ENCODE results near the gene MAPT. TPM values are rescaled to one million over a fixed set of nuclear protein-coding genes. Genes with fewer than 3 reads are reported as not detected.
"Not testable (repeated sequence)": the region's sequence is repeated elsewhere in the genome, so short reads cannot be mapped to it uniquely, and the experiment has no call there.

The MAPT gene
- total RNA-seq, 2 donors from 2014 or later = 11.7 to 14.7 TPM

DNA sequence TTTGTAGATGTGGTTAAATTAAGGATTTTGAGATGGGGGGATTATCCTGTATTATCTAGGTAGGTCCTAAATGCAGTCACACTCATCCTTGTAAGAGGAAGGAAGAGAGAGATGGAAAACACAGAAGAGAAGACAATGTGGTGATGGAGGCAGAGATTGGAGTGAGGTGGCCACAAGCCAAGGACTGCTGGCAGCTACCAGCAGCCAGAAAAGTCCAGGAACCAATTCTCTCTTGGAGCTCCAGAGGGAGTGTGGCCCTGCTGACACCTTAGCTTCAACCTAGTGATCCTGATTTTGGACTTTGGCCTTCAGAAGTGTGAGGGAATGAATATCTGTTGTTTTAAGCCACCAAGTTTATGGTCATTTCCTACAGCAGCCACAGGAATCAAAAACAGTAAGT is 18.0 kb downstream of the MAPT start:
- H3K36me3 ChIP-seq = no peaks in the 10 kb centered on the region
- no peaks in the 10 kb centered on the region for H3K9me3 ChIP-seq
- no peak for DNase-seq (ENCODE audit: low spot score)
- no peaks in the 10 kb centered on the region for H3K27me3 ChIP-seq (replicated peaks; ENCODE audit: insufficient read depth)
- intact Hi-C loops (cut with DNase I) = no loop called here
- no peaks in the 10 kb centered on the region for H3K4me1 ChIP-seq (replicated peaks)
- H3K4me3 ChIP-seq = no peak overlapping the region
- TF ChIP-seq, protein P1, sequence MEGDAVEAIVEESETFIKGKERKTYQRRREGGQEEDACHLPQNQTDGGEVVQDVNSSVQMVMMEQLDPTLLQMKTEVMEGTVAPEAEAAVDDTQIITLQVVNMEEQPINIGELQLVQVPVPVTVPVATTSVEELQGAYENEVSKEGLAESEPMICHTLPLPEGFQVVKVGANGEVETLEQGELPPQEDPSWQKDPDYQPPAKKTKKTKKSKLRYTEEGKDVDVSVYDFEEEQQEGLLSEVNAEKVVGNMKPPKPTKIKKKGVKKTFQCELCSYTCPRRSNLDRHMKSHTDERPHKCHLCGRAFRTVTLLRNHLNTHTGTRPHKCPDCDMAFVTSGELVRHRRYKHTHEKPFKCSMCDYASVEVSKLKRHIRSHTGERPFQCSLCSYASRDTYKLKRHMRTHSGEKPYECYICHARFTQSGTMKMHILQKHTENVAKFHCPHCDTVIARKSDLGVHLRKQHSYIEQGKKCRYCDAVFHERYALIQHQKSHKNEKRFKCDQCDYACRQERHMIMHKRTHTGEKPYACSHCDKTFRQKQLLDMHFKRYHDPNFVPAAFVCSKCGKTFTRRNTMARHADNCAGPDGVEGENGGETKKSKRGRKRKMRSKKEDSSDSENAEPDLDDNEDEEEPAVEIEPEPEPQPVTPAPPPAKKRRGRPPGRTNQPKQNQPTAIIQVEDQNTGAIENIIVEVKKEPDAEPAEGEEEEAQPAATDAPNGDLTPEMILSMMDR (IDR thresholded peaks at IDR 0.05) = no peak
- TF ChIP-seq POLR2A (IDR thresholded peaks at IDR 0.05) (no peak), POLR2AphosphoS5 (IDR thresholded peaks at IDR 0.05) (no peak)
- H3K27ac ChIP-seq = no peak overlapping the region

DNA sequence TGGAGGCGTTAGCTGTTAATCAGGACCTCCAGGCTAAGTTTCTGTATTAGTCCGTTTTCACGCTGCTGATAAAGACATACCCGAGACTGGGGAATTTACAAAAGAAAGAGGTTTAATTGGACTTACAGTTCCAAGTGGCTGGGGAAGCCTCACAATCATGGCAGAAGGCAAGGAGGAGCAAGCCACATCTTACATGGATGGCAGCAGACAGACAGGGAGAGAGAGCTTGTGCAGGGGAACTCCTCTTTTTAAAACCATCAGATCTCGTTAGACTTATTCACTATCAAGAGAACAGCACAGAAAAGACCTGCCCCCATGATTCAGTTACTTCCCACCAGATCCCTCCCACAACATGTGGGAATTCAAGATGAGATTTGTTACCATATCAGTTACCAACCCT is 18.7 kb downstream of the MAPT start:
- H3K4me3 ChIP-seq; H3K27ac ChIP-seq; intact Hi-C loops (cut with DNase I); H3K36me3 ChIP-seq; H3K9me3 ChIP-seq; DNase-seq (ENCODE audit: low spot score); H3K27me3 ChIP-seq (replicated peaks; ENCODE audit: insufficient read depth); H3K4me1 ChIP-seq (replicated peaks): not testable (repeated sequence)
- 93% methylated on average over 5 of the region's 5 CpGs for WGBS

DNA sequence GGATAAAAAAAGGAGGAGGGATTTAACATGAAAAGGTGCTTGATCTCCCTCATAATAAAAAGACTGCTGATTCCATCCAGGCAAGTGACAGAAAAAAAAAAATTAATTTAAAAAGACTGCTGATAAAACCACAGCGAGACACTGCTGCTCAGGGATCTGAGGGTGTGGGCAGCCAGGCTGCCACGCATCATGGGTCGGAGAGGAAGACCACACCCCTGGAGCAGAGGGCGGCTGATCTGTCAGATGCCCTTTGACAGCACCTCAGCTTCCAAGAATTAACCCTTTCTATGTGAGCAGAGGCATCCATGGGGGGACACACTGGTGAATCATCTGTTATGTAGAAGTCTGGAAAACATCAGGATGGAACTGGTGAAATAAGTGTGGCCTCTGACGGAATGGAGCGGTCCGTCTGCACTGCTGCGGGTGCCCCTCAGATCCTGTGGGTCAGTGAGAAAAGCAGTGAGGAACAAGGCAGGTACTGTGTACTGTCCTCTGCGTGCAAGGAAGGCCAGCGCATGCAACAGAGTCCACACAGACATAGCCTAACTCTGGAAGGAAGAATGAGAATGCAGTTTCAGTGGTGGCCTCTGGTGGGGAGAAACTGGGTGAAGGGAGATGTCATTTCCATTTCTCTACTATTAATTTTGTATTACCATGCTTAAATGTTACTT is 19.8 kb downstream of the MAPT start:
- no peak overlapping the region for H3K27ac ChIP-seq
- 71% methylated on average over 10 of the region's 10 CpGs for WGBS
- H3K4me3 ChIP-seq = no peak overlapping the region
- H3K27me3 ChIP-seq (replicated peaks; ENCODE audit: insufficient read depth) = no peaks in the 10 kb centered on the region
- no peaks in the 10 kb centered on the region for H3K36me3 ChIP-seq
- H3K4me1 ChIP-seq (replicated peaks) = no peaks in the 10 kb centered on the region
- no peak for TF ChIP-seq POLR2A (IDR thresholded peaks at IDR 0.05)
- TF ChIP-seq, protein P1 (IDR thresholded peaks at IDR 0.05) = no peak
- no peak for TF ChIP-seq POLR2AphosphoS5 (IDR thresholded peaks at IDR 0.05)
- intact Hi-C loops (cut with DNase I) = no loop called here
- no peak for DNase-seq (ENCODE audit: low spot score)
- no peaks in the 10 kb centered on the region for H3K9me3 ChIP-seq

DNA sequence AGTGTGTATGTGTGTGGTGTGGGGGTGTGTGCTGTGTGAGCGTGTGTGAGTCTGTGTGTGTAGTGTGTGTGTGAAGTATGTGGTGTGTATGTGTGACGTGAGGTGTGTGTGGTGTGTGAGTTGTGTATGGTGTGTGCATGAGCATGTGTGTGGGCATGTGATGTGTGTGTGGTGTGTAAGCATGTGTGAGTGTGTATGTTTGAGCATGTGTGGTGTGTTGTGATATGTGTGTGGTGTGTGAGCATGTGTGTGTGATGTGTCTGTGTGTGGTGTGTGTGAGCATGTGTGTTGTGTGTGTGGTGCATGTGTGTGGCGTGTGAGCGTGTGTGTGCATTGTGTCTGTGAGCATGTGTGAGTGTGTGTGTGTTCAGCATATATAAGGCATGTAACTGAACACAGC is 20.9 kb downstream of the MAPT start:
- H3K27ac ChIP-seq = no peak overlapping the region
- no peaks in the 10 kb centered on the region for H3K27me3 ChIP-seq (replicated peaks; ENCODE audit: insufficient read depth)
- H3K36me3 ChIP-seq = no peaks in the 10 kb centered on the region
- no peaks in the 10 kb centered on the region for H3K9me3 ChIP-seq
- no peak overlapping the region for H3K4me3 ChIP-seq
- DNase-seq (ENCODE audit: low spot score) = no peak
- H3K4me1 ChIP-seq (replicated peaks) = no peaks in the 10 kb centered on the region
- WGBS = 93% methylated on average over 4 of the region's 4 CpGs
- intact Hi-C loops (cut with DNase I) = no loop called here
- TF ChIP-seq POLR2A (IDR thresholded peaks at IDR 0.05) (no peak), POLR2AphosphoS5 (IDR thresholded peaks at IDR 0.05) (no peak)
- TF ChIP-seq, protein P1 (IDR thresholded peaks at IDR 0.05) = no peak

DNA sequence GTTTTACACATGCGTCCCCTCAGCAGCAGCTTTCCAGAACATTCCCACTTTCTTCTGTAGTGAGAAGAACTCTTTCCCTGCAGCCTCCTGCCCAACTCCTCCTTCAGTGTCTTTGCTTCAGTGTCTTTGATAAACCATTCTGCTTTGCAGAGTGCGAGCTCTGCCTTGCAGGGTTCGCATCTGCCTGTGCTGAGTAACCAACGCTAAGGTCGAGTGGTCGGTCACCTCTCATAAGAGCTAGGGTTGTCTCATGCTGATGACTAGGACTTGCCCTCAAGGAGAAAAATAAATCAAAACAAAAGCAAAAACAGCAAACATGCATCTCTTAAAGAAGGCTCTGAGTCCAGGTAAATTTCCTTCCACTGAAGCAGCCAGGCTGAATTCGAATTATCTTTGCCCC is 22.7 kb downstream of the MAPT start:
- no peak for DNase-seq (ENCODE audit: low spot score)
- no peak overlapping the region for H3K27ac ChIP-seq
- H3K9me3 ChIP-seq = no peaks in the 10 kb centered on the region
- H3K27me3 ChIP-seq (replicated peaks; ENCODE audit: insufficient read depth) = no peaks in the 10 kb centered on the region
- no peaks in the 10 kb centered on the region for H3K4me1 ChIP-seq (replicated peaks)
- H3K36me3 ChIP-seq = no peaks in the 10 kb centered on the region
- TF ChIP-seq, protein P1 (IDR thresholded peaks at IDR 0.05) = no peak
- no peak for TF ChIP-seq POLR2AphosphoS5 (IDR thresholded peaks at IDR 0.05)
- no peak for TF ChIP-seq POLR2A (IDR thresholded peaks at IDR 0.05)
- intact Hi-C loops (cut with DNase I) = no loop called here
- H3K4me3 ChIP-seq = no peak overlapping the region
- WGBS = 84% methylated on average over 7 of the region's 7 CpGs

All from prostate gland (tissue), 2 donors.